ENCODE results near the gene BFSP2. TPM values are rescaled to one million over a fixed set of nuclear protein-coding genes. Genes with fewer than 3 reads are reported as not detected.
"Not testable (repeated sequence)": the region's sequence is repeated elsewhere in the genome, so short reads cannot be mapped to it uniquely, and the experiment has no call there.

Gene BFSP2
- total RNA-seq, 2 donors from 2014 or later, result not detected

GRCh38 chr3:133468251-133468721, 68.4 kb downstream of the BFSP2 start:
- DNase-seq (ENCODE audit: low spot score), result no peak
- Histone ChIP-seq H3K27me3 (no peaks in the 10 kb centered on the region), H3K9me3 (no peaks in the 10 kb centered on the region), H3K36me3 (no peaks in the 10 kb centered on the region), H3K27ac (peak overlapping the region in 1 of 2 donors; percentile 36), H3K4me1 (peaks cover 0 to 26% of the 10 kb centered on the region in 2 donors), H3K4me3 (no peak overlapping the region)
- TF ChIP-seq CTCF (IDR thresholded peaks at IDR 0.05), result no peak

GRCh38 chr3:133469140-133469731, 69.4 kb downstream of the BFSP2 start:
- no peaks in the 10 kb centered on the region for H3K9me3 ChIP-seq
- H3K36me3 ChIP-seq, result no peaks in the 10 kb centered on the region
- DNase-seq (ENCODE audit: low spot score), result peak; percentile 68
- no peak for TF ChIP-seq CTCF (IDR thresholded peaks at IDR 0.05)
- H3K27ac ChIP-seq, result peak overlapping the region; percentile 16 to 40
- H3K27me3 ChIP-seq, result no peaks in the 10 kb centered on the region
- H3K4me1 ChIP-seq, result peaks cover 0 to 32% of the 10 kb centered on the region in 2 donors
- H3K4me3 ChIP-seq, result no peak overlapping the region

GRCh38 chr3:133472242-133472641, 72.4 kb downstream of the BFSP2 start:
- Histone ChIP-seq H3K27ac (no peak overlapping the region), H3K36me3 (no peaks in the 10 kb centered on the region), H3K4me1 (peaks cover 0 to 37% of the 10 kb centered on the region in 2 donors), H3K4me3 (no peak overlapping the region), H3K27me3 (no peaks in the 10 kb centered on the region), H3K9me3 (no peaks in the 10 kb centered on the region)
- DNase-seq (ENCODE audit: low spot score), result no peak
- TF ChIP-seq CTCF (IDR thresholded peaks at IDR 0.05), result no peak

- no peak overlapping the region for H3K27ac ChIP-seq
- H3K27me3 ChIP-seq, result no peaks in the 10 kb centered on the region
- H3K36me3 ChIP-seq, result no peaks in the 10 kb centered on the region
- no peak for DNase-seq (ENCODE audit: low spot score)
- H3K9me3 ChIP-seq, result no peaks in the 10 kb centered on the region
- peaks cover 0 to 37% of the 10 kb centered on the region in 2 donors for H3K4me1 ChIP-seq
- TF ChIP-seq CTCF (IDR thresholded peaks at IDR 0.05), result no peak
- no peak overlapping the region for H3K4me3 ChIP-seq
Observed at GRCh38 chr3:133472889-133473288, 73.0 kb downstream of the BFSP2 start.

- not testable (repeated sequence) for H3K4me3 ChIP-seq; DNase-seq (ENCODE audit: low spot score); H3K36me3 ChIP-seq; H3K27me3 ChIP-seq; H3K9me3 ChIP-seq
- Histone ChIP-seq H3K4me1 (peaks cover 0 to 31% of the 10 kb centered on the region in 2 donors), H3K27ac (peak overlapping the region; percentile 26 to 40)
Observed at GRCh38 chr3:133473472-133474191, 73.8 kb downstream of the BFSP2 start.

GRCh38 chr3:133474251-133474801, 74.5 kb downstream of the BFSP2 start:
- DNase-seq (ENCODE audit: low spot score), result peak; percentile 81
- Histone ChIP-seq H3K27ac (peak overlapping the region; percentile 26 to 72), H3K4me1 (peaks cover 0 to 24% of the 10 kb centered on the region in 2 donors), H3K9me3 (no peaks in the 10 kb centered on the region), H3K36me3 (no peaks in the 10 kb centered on the region), H3K27me3 (no peaks in the 10 kb centered on the region), H3K4me3 (no peak overlapping the region)
- TF ChIP-seq CTCF (IDR thresholded peaks at IDR 0.05), result no peak
